ENCODE results near the gene TCP11L2. TPM values are rescaled to one million over a fixed set of nuclear protein-coding genes. Genes with fewer than 3 reads are reported as not detected.

Gene TCP11L2
- total and polyA plus RNA-seq, 2 of the 8 experiments (the other 6 are each of a cell fraction or from before 2014, with no cell fraction given) = 2.1 to 7.1 TPM

GRCh38 chr12:106387848-106388377, 85.4 kb downstream of the TCP11L2 start:
- H3K79me1 ChIP-seq (ENCODE audit: low read depth, low read length) = no peaks in the 10 kb centered on the region
- no peak overlapping the region for H2AFZ ChIP-seq (ENCODE audit: low read length)
- CTCF ChIA-PET (ENCODE audit: partially characterized antibody) = interaction anchor here (0.7 to 3.1 kb wide), 5 partner anchors 9 to 531 kb away, joined by 3 to 18 read pairs (median 4); no protein-coding TSS in a partner anchor
- no peak overlapping the region for H3K56ac ChIP-seq (replicated peaks; ENCODE audit: insufficient read length, low read depth, low read length)
- H3K4ac ChIP-seq (replicated peaks; ENCODE audit: insufficient read length, low read depth, low read length) = no peak overlapping the region
- WGBS, 2 experiments (ENCODE audit: extremely low coverage in 1 of 2, insufficient coverage in 1 of 2, insufficient read length in 1 of 2, insufficient replicate concordance in 2 of 2, low coverage in 1 of 2, low lambda C conversion rate in 2 of 2, missing lambda C conversion rate in 1 of 2) = 78% methylated on average over 1 of the region's 1 CpG; no CpG with 5 or more reads in 1 of the 2 experiments
- no peaks in the 10 kb centered on the region for H3K9me3 ChIP-seq (ENCODE audit: insufficient read depth in 2 of 2, low read depth in 1 of 2, low read length in 1 of 2)
- no peaks in the 10 kb centered on the region for H4K20me1 ChIP-seq (replicated peaks in 1 of 2; ENCODE audit: control insufficient read depth in 1 of 2, insufficient read depth in 2 of 2, low read length in 2 of 2)
- no peak overlapping the region for H3K9ac ChIP-seq (replicated peaks in 1 of 4; ENCODE audit: extremely low read depth in 1 of 4, low read depth in 3 of 4, low read length in 3 of 4)
- H2AK5ac ChIP-seq (ENCODE audit: low read depth, low read length) = no peak overlapping the region
- H2BK120ac ChIP-seq (replicated peaks; ENCODE audit: low read depth, low read length) = no peak overlapping the region
- no peak overlapping the region for H2BK20ac ChIP-seq (ENCODE audit: low read length)
- POLR2A ChIA-PET (ENCODE audit: partially characterized antibody) = interaction anchor here (0.6 kb wide), 1 partner anchor 389 kb away, joined by 3 read pairs; no protein-coding TSS in a partner anchor
- H2BK15ac ChIP-seq (ENCODE audit: low read length) = no peak overlapping the region
- no peaks in the 10 kb centered on the region for H3K23me2 ChIP-seq (ENCODE audit: low read depth, low read length)
- H3K18ac ChIP-seq (ENCODE audit: extremely low read depth, low read length) = no peak overlapping the region
- no peak overlapping the region for H3K23ac ChIP-seq (ENCODE audit: insufficient read length)
- H3K27me3 ChIP-seq (replicated peaks in 1 of 4; ENCODE audit: control insufficient read depth in 3 of 4, extremely low read depth in 1 of 4, insufficient read depth in 3 of 4, low read length in 3 of 4) = no peaks in the 10 kb centered on the region
- no peak overlapping the region for H3K4me3 ChIP-seq (ENCODE audit: extremely low read depth in 1 of 4, insufficient read depth in 2 of 4, low read depth in 3 of 4, low read length in 4 of 4)
- H3K79me2 ChIP-seq (ENCODE audit: control insufficient read depth in 1 of 2, insufficient read depth in 2 of 2, low read length in 2 of 2) = no peaks in the 10 kb centered on the region
- H4K5ac ChIP-seq (ENCODE audit: insufficient read length, low read depth, low read length) = no peak overlapping the region
- H2BK5ac ChIP-seq (ENCODE audit: low read depth, low read length) = no peak overlapping the region
- H4K8ac ChIP-seq (ENCODE audit: extremely low read depth, insufficient read depth, low read length) = no peak overlapping the region
- peaks cover 0 to 4% (median 0%) of the 10 kb centered on the region in 4 experiments; a peak in 1 of 8 replicates for H3K36me3 ChIP-seq (ENCODE audit: control insufficient read depth in 2 of 4, insufficient read depth in 4 of 4, low read length in 3 of 4)
- DNase-seq (ENCODE audit: low read depth in 1 of 2, low spot score in 2 of 2) (no peak), FAIRE-seq (no peak)
- no peak overlapping the region for H4K91ac ChIP-seq (replicated peaks; ENCODE audit: insufficient read length, low read length)
- no peak overlapping the region for H3K14ac ChIP-seq (ENCODE audit: insufficient read length)
- H2BK12ac ChIP-seq (ENCODE audit: low read depth, low read length) = no peak overlapping the region
- H3K27ac ChIP-seq (ENCODE audit: low read depth, low read length) = no peak overlapping the region
- no peak overlapping the region for H3K4me2 ChIP-seq (ENCODE audit: insufficient read depth in 1 of 2, low read depth in 2 of 2, low read length in 2 of 2)
- H3K4me1 ChIP-seq (replicated peaks in 1 of 4; ENCODE audit: control insufficient read depth in 3 of 4, insufficient read depth in 4 of 4, low read length in 3 of 4) = no peaks in the 10 kb centered on the region
- TF ChIP-seq SIN3A (conservative IDR thresholded peaks at IDR 0.05 in 1 of 2, IDR thresholded peaks at IDR 0.05 in 1 of 2; ENCODE audit: low read depth in 1 of 2, low read length in 2 of 2) (no peak), EZH2 (IDR thresholded peaks at IDR 0.05; ENCODE audit: low read depth, low read length, severe bottlenecking) (no peak), POLR2A (IDR thresholded peaks at IDR 0.05; ENCODE audit: control extremely low read depth in 1 of 2, low read depth in 2 of 2, low read length in 2 of 2) (no peak), GABPA (IDR thresholded peaks at IDR 0.05; ENCODE audit: borderline replicate concordance, insufficient read depth, low read length) (no peak), FOSL1 (IDR thresholded peaks at IDR 0.05; ENCODE audit: insufficient read depth, low read depth, low read length) (no peak), SAP30 (IDR thresholded peaks at IDR 0.05; ENCODE audit: insufficient read depth, insufficient replicate concordance, low read length) (no peak), NANOG (IDR thresholded peaks at IDR 0.05; ENCODE audit: insufficient read depth, low read depth, low read length, poor library complexity, severe bottlenecking) (no peak), EP300 (IDR thresholded peaks at IDR 0.05; ENCODE audit: borderline replicate concordance in 1 of 2, low read depth in 2 of 2, low read length in 2 of 2) (no peak), YY1 (IDR thresholded peaks at IDR 0.05; ENCODE audit: low read depth, low read length) (no peak), SRF (IDR thresholded peaks at IDR 0.05; ENCODE audit: low read depth, low read length) (no peak), PHF8 (conservative IDR thresholded peaks at IDR 0.05; ENCODE audit: low read depth, low read length) (no peak), CHD1 (IDR thresholded peaks at IDR 0.05; ENCODE audit: low read depth, low read length) (no peak), KDM4A (IDR thresholded peaks at IDR 0.05; ENCODE audit: low read depth, low read length, severe bottlenecking) (no peak)
